Colonic mucosa (tissue), 4 donors: ENCODE results near the gene DAPK2. TPM values are rescaled to one million over a fixed set of nuclear protein-coding genes. Genes with fewer than 3 reads are reported as not detected.
"Not testable (repeated sequence)": the region's sequence is repeated elsewhere in the genome, so short reads cannot be mapped to it uniquely, and the experiment has no call there.

ENCODE experiments used
- DNase-seq: peaks from one replicate; pipeline ENCODE4 v3.0.0-alpha.2; 2020
- H3K27ac ChIP-seq: fragments of 200-600 bp; one replicate; pipeline ENCODE4 v1.8.0; 2021
- H3K27me3 ChIP-seq: fragments of 200-600 bp; one replicate; pipeline ENCODE4 v1.8.0; 2021
- H3K36me3 ChIP-seq: fragments of 200-600 bp; one replicate; pipeline ENCODE4 v1.8.0; 2021
- H3K4me1 ChIP-seq: fragments of 200-600 bp; one replicate; pipeline ENCODE4 v1.8.0; 2021; ENCODE audit warnings: mild to moderate bottlenecking
- H3K4me3 ChIP-seq: fragments of 200-600 bp; one replicate; pipeline ENCODE4 v1.8.0; 2021
- H3K9ac ChIP-seq, 2 donors: one replicate each; pipeline ENCODE4 v1.7.0; 2013; ENCODE audit warnings: control low read depth in 2 of 2, low read depth in 2 of 2, low read length in 2 of 2
- H3K9me3 ChIP-seq: fragments of 200-600 bp; one replicate; pipeline ENCODE4 v1.8.0; 2021
- intact Hi-C: fragments of 100-400 bp; cut with DNase I; formaldehyde crosslinking; loops from one replicate; pipeline ENCODE4 v1.14.1; 2022
- total RNA-seq, 2 donors: library from RNA; stranded (reverse); fragmentation: NEBNext Ultra II Directional in 1 of 2; extraction: Animal tissue kit (Norgen Biotek cat#: 25700) in 1 of 2; gene quantifications; one replicate each; pipeline ENCODE4 v1.2.1, GENCODE V29; 2021
- TF ChIP-seq, protein P1 (sequence below): fragments of 200-600 bp; IDR thresholded peaks from one replicate; pipeline ENCODE4 v1.8.0; 2022; ENCODE audit warnings: antibody characterized with exemption, mild to moderate bottlenecking
- donor health status: healthy.
- donor health status: DM: no; HTN: no; CAD: no.
- donor health status: DM: no; HTN: no; CAD: no.

Gene DAPK2
- total RNA-seq, 2 donors from 2014 or later = 23.7 to 26.5 TPM

DNA sequence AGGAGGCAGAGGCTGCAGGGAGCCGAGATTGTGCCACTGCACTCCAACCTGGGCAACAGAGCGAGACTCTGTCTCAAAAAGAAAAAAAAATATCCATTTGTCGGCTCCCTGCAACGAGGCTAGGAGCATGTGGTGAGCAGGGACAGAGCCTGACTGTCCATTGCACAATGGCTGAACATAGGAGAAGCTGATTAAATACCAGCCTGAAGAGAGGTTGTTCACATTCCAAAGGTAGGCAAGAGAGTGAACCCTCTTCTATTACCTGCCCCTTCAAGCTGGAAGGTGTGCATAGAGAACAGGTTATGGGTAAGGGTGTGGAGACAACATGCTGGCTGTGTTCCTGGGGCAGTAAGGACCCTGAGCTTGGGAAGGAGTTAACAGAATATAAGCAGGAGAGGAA lies 78.7 kb downstream of the DAPK2 start:
- TF ChIP-seq, protein P1, sequence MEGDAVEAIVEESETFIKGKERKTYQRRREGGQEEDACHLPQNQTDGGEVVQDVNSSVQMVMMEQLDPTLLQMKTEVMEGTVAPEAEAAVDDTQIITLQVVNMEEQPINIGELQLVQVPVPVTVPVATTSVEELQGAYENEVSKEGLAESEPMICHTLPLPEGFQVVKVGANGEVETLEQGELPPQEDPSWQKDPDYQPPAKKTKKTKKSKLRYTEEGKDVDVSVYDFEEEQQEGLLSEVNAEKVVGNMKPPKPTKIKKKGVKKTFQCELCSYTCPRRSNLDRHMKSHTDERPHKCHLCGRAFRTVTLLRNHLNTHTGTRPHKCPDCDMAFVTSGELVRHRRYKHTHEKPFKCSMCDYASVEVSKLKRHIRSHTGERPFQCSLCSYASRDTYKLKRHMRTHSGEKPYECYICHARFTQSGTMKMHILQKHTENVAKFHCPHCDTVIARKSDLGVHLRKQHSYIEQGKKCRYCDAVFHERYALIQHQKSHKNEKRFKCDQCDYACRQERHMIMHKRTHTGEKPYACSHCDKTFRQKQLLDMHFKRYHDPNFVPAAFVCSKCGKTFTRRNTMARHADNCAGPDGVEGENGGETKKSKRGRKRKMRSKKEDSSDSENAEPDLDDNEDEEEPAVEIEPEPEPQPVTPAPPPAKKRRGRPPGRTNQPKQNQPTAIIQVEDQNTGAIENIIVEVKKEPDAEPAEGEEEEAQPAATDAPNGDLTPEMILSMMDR = no peak
- Histone ChIP-seq H3K27ac (peak overlapping the region; percentile 72), H3K36me3 (no peaks in the 10 kb centered on the region), H3K9me3 (no peaks in the 10 kb centered on the region), H3K9ac (peak overlapping the region in 1 of 2 donors; percentile 53), H3K4me3 (no peak overlapping the region), H3K27me3 (no peaks in the 10 kb centered on the region), H3K4me1 (peaks cover 13% of the 10 kb centered on the region)
- DNase-seq = peak; percentile 14
- intact Hi-C loops = no loop called here

DNA sequence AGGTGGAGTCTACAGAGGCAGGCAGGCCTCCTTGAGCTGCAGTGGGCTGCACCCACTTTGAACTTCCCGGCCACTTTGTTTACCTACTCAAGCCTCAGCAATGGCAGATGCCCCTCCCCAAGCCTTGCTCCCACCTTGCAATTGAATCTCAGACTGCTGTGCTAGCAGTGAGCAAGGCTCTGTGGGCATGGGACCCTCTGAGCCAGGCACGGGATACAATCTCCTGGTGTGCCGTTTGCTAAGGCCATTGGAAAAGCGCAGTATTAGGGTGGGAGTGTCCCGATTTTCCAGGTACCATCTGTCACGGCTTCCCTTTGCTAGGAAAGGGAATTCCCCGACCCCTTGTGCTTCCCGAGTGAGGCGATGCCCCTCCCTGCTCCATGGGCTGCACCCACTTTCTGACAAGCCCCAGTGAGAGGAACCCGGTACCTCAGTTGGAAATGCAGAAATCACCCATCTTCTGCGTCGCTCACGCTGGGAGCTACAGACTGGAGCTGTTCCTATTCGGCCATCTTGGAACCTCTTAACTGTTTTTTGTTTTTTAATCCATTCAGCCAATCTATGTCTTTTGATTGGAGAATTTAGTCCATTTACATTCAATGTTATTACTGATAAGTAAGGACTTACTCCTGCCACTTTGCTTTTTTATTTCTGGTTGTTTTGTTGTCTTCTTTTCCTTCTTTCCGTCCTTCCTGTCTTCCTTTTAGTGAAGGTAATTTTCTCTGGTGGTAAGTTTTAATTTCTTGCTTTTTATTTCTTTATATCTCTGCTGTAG lies 83.2 kb downstream of the DAPK2 start:
- not testable (repeated sequence) for H3K27me3 ChIP-seq, H3K9me3 ChIP-seq, H3K36me3 ChIP-seq, H3K4me1 ChIP-seq, H3K4me3 ChIP-seq, DNase-seq, H3K27ac ChIP-seq, H3K9ac ChIP-seq
- intact Hi-C loops = loop anchor here (2.0 kb wide), 1 partner anchor 16 kb away; no protein-coding TSS in a partner anchor

DNA sequence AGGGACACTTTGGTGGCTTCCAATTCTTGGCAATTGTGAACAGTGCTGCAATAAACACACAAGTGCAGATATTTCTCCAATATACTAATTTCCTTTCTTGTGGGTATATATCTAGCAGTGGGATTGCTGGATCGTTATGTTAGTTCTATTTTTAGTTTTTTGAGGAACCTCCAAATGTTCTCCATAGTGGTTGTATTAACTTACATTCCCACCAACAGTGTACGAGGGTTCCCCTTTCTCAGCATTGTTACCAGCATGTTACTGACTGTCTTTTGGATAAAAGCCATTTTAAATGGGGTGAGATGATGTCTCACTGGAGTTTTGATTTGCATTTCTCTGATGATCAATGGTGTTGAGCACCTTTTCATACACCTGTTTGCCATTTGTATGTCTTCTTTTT lies 92.8 kb downstream of the DAPK2 start:
- no peaks in the 10 kb centered on the region for H3K4me1 ChIP-seq

DNA sequence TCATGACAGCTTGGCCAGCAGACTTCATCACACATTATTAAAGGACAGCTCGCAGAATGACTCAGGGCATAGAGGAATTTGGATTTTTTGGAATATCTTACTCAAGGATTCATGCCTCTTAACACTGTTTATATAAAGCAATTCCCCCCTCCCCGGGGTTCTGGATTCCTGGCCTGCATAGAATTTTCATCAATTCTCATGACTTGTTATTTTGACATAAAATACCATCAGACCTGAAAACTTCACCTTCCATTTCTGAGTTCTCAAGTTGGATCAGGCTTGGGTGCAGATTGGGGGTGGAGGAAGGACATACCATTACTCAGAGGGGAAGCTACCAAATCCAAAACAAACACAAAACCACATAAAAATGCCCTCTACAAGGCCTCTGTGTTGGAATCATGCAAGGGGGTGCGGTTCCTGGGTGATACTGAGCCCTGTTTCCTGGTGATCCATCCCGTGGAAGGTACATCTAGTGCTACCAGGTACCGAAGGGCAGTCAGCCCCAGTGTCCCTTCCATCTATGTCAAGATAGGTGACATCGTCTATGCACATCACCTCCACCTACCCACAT lies 95.3 kb downstream of the DAPK2 start:
- DNase-seq = no peak
- no peaks in the 10 kb centered on the region for H3K36me3 ChIP-seq
- no peak overlapping the region for H3K27ac ChIP-seq
- intact Hi-C loops = no loop called here
- TF ChIP-seq, protein P1 = no peak
- H3K9me3 ChIP-seq = no peaks in the 10 kb centered on the region
- no peak overlapping the region for H3K9ac ChIP-seq
- H3K27me3 ChIP-seq = no peaks in the 10 kb centered on the region
- no peaks in the 10 kb centered on the region for H3K4me1 ChIP-seq
- no peak overlapping the region for H3K4me3 ChIP-seq

More for the DNA sequence above, 92.8 kb downstream of the DAPK2 start:
- H3K27me3 ChIP-seq = no peaks in the 10 kb centered on the region
- H3K9me3 ChIP-seq = no peaks in the 10 kb centered on the region
- intact Hi-C loops = no loop called here
- H3K36me3 ChIP-seq = no peaks in the 10 kb centered on the region
- H3K9ac ChIP-seq = no peak overlapping the region
- no peak overlapping the region for H3K27ac ChIP-seq
- TF ChIP-seq, protein P1 = no peak
- no peak for DNase-seq
- no peak overlapping the region for H3K4me3 ChIP-seq

DNA sequence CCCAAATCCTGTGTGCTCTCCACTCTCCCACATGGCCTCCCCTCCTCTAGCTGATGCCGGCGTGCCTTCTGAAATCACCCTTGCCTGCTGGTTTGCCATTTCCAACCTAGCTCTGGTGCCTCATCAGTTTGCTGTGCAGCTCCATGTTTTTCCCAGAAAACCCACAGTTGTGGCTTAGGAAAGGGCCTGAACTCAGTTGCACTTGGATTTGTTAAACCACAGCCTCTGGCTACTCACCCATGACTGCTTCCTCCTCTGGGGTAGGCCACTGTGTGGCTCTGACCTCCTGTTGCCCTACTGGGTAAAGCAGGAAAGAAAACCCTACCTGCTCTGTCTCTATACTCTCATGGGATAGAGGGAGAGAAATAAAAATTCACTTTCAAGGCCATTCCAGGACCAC lies 97.3 kb downstream of the DAPK2 start:
- Histone ChIP-seq H3K4me3 (no peak overlapping the region), H3K27me3 (no peaks in the 10 kb centered on the region), H3K36me3 (no peaks in the 10 kb centered on the region), H3K27ac (no peak overlapping the region), H3K4me1 (no peaks in the 10 kb centered on the region), H3K9me3 (no peaks in the 10 kb centered on the region), H3K9ac (no peak overlapping the region)
- intact Hi-C loops = loop anchor here (5.0 kb wide), 1 partner anchor 98 kb away; the partner anchor contains the start of gene DAPK2
- peak; percentile 9 for DNase-seq
- TF ChIP-seq, protein P1 = no peak

DNA sequence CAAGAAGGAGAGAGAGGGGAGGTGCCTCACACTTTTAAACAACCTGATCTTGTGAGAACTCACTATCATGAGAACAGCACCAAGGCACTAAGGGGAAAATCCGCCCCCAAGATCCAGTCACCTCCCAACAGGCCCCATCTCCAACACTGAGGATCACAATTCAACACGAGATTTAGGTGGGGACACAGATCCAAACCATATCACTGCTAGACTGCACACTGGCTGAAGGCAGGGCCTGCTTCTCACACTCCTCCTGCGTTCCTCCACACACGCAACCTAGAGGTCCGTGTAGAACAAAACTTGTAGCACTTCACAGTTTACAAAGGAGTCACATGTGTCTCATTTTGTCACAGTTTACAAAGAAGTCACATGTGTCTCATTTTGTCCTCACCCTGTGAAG lies 97.8 kb downstream of the DAPK2 start:
- no peak overlapping the region for H3K9ac ChIP-seq
- no peaks in the 10 kb centered on the region for H3K9me3 ChIP-seq
- H3K27me3 ChIP-seq = no peaks in the 10 kb centered on the region
- TF ChIP-seq, protein P1 = no peak
- H3K36me3 ChIP-seq = no peaks in the 10 kb centered on the region
- H3K4me3 ChIP-seq = no peak overlapping the region
- DNase-seq = peak; percentile 12
- no peak overlapping the region for H3K27ac ChIP-seq
- intact Hi-C loops = loop anchor here (5.0 kb wide), 1 partner anchor 99 kb away; the partner anchor contains the start of gene DAPK2
- no peaks in the 10 kb centered on the region for H3K4me1 ChIP-seq
